ENCODE data around the gene RNASEL. TPM values are rescaled to one million over a fixed set of nuclear protein-coding genes. Genes with fewer than 3 reads are reported as not detected.

RNASEL gene
- total and polyA plus RNA-seq, 4 donors: 1.3 to 3.9 (median 2.4) TPM

DNA sequence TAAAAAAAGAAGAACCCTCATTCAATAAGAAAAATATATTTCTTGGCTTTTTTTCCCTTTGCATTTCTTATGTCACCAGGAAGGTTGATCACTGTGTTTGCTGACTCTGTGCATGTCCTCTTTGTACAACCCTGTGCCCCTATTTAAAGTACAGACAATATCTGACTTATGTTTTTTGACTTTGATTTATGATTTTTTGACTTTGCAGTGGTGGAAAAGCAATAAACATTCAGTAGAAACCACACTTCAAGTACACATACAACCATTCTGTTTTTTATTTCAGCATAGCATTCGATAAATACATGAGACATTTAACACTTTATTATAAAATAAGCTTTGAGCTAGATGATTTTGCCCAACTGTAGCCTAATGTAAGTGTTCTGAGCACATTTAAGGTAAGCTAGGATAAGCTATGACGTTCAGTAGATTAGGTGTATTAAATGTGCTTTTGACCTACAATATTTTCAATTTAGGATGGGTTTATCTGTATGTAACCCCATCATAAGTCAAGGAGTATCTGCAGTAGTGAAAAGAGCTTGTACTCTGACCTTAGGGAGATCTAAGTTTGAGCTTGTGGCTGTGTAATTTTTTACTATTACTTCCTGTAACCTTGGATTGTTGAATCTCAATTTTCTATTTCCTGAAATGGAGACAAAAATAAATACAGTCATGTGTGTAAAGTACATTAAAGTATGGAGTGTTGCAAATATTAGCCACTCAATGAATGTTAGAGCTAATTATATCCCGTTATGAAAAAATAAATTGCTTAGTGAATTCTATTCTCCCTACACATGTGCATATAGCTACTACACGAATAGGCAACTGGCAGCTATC, 1.2 kb downstream of the RNASEL start:
- H3K4me3 ChIP-seq (ENCODE audit: low read depth in 1 of 3, low read length in 3 of 3): peak overlapping the region; percentile 66 to 99 (median 67)

DNA sequence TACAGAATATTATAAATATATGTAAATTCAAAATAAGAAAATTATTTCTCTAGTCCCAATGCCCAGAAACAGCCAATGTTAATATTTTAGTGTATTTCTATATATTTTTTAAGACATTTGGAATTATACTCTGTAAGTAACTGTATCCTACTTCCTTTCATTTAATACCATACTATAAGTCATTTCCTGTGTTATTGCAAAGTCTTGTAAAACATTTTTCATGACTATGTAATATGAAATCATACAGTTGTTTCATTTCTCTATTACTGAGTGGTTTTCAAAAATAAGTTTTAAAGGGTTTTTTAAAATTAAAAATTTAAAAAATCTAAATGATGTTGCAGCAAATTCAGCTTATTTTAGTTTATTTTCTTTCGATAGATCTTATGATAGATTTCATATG, 2.0 kb downstream of the RNASEL start:
- H3K27ac ChIP-seq (ENCODE audit: low read depth in 1 of 2, low read length in 2 of 2): no peak overlapping the region
- H3K9me3 ChIP-seq (ENCODE audit: control insufficient read depth in 4 of 4, low read length in 3 of 4): no peaks in the 10 kb centered on the region
- H3K4me1 ChIP-seq (ENCODE audit: control insufficient read depth in 4 of 4, insufficient read depth in 4 of 4, low read length in 3 of 4): peaks cover 0 to 12% (median 0%) of the 10 kb centered on the region in 4 donors
- H3K9ac ChIP-seq (ENCODE audit: low read depth in 1 of 2, low read length in 2 of 2): no peak overlapping the region
- WGBS: under 1% methylated on average over 1 of the region's 1 CpG
- DNase-seq (ENCODE audit: low spot score): no peak
- H3K36me3 ChIP-seq (ENCODE audit: control insufficient read depth in 4 of 4, insufficient read depth in 3 of 4, low read depth in 1 of 4, low read length in 3 of 4): peaks cover 0 to 4% (median 2%) of the 10 kb centered on the region in 4 donors
- no peak overlapping the region for H3K4me3 ChIP-seq (ENCODE audit: low read depth in 1 of 3, low read length in 3 of 3)
- no peaks in the 10 kb centered on the region for H3K27me3 ChIP-seq (ENCODE audit: control insufficient read depth in 4 of 4, insufficient read depth in 4 of 4, low read length in 3 of 4)
- TF ChIP-seq, protein P1, sequence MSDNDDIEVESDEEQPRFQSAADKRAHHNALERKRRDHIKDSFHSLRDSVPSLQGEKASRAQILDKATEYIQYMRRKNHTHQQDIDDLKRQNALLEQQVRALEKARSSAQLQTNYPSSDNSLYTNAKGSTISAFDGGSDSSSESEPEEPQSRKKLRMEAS (IDR thresholded peaks at IDR 0.05): no peak
- TF ChIP-seq FOXA2 (IDR thresholded peaks at IDR 0.05) (no peak), SP1 (IDR thresholded peaks at IDR 0.05) (no peak), RAD21 (IDR thresholded peaks at IDR 0.05) (no peak), HNF4G (IDR thresholded peaks at IDR 0.05) (no peak), JUND (IDR thresholded peaks at IDR 0.05) (no peak), FOXA1 (IDR thresholded peaks at IDR 0.05) (no peak), HNF4A (conservative IDR thresholded peaks at IDR 0.05) (no peak), GABPA (IDR thresholded peaks at IDR 0.05 in 1 of 2, conservative IDR thresholded peaks at IDR 0.05 in 1 of 2) (no peak)
- TF ChIP-seq, protein P2, sequence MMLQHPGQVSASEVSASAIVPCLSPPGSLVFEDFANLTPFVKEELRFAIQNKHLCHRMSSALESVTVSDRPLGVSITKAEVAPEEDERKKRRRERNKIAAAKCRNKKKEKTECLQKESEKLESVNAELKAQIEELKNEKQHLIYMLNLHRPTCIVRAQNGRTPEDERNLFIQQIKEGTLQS (IDR thresholded peaks at IDR 0.05): no peak
- TF ChIP-seq, protein P3, sequence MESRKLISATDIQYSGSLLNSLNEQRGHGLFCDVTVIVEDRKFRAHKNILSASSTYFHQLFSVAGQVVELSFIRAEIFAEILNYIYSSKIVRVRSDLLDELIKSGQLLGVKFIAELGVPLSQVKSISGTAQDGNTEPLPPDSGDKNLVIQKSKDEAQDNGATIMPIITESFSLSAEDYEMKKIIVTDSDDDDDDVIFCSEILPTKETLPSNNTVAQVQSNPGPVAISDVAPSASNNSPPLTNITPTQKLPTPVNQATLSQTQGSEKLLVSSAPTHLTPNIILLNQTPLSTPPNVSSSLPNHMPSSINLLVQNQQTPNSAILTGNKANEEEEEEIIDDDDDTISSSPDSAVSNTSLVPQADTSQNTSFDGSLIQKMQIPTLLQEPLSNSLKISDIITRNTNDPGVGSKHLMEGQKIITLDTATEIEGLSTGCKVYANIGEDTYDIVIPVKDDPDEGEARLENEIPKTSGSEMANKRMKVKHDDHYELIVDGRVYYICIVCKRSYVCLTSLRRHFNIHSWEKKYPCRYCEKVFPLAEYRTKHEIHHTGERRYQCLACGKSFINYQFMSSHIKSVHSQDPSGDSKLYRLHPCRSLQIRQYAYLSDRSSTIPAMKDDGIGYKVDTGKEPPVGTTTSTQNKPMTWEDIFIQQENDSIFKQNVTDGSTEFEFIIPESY (IDR thresholded peaks at IDR 0.05): no peak
- TF ChIP-seq, protein P4, sequence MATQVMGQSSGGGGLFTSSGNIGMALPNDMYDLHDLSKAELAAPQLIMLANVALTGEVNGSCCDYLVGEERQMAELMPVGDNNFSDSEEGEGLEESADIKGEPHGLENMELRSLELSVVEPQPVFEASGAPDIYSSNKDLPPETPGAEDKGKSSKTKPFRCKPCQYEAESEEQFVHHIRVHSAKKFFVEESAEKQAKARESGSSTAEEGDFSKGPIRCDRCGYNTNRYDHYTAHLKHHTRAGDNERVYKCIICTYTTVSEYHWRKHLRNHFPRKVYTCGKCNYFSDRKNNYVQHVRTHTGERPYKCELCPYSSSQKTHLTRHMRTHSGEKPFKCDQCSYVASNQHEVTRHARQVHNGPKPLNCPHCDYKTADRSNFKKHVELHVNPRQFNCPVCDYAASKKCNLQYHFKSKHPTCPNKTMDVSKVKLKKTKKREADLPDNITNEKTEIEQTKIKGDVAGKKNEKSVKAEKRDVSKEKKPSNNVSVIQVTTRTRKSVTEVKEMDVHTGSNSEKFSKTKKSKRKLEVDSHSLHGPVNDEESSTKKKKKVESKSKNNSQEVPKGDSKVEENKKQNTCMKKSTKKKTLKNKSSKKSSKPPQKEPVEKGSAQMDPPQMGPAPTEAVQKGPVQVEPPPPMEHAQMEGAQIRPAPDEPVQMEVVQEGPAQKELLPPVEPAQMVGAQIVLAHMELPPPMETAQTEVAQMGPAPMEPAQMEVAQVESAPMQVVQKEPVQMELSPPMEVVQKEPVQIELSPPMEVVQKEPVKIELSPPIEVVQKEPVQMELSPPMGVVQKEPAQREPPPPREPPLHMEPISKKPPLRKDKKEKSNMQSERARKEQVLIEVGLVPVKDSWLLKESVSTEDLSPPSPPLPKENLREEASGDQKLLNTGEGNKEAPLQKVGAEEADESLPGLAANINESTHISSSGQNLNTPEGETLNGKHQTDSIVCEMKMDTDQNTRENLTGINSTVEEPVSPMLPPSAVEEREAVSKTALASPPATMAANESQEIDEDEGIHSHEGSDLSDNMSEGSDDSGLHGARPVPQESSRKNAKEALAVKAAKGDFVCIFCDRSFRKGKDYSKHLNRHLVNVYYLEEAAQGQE (IDR thresholded peaks at IDR 0.05): no peak

More for the DNA sequence above, 1.2 kb downstream of the RNASEL start:
- H3K4me1 ChIP-seq (ENCODE audit: control insufficient read depth in 4 of 4, insufficient read depth in 4 of 4, low read length in 3 of 4): peaks cover 0 to 12% (median 0%) of the 10 kb centered on the region in 4 donors
- no peaks in the 10 kb centered on the region for H3K27me3 ChIP-seq (ENCODE audit: control insufficient read depth in 4 of 4, insufficient read depth in 4 of 4, low read length in 3 of 4)
- DNase-seq (ENCODE audit: low spot score): no peak
- peaks cover 0 to 2% (median 0%) of the 10 kb centered on the region in 4 donors for H3K36me3 ChIP-seq (ENCODE audit: control insufficient read depth in 4 of 4, insufficient read depth in 3 of 4, low read depth in 1 of 4, low read length in 3 of 4)
- 44% methylated on average over 4 of the region's 4 CpGs for WGBS
- peak overlapping the region; percentile 74 to 94 for H3K27ac ChIP-seq (ENCODE audit: low read depth in 1 of 2, low read length in 2 of 2)
- peak overlapping the region; percentile 55 to 91 for H3K9ac ChIP-seq (ENCODE audit: low read depth in 1 of 2, low read length in 2 of 2)
- no peaks in the 10 kb centered on the region for H3K9me3 ChIP-seq (ENCODE audit: control insufficient read depth in 4 of 4, low read length in 3 of 4)
- no peak for TF ChIP-seq HNF4G (IDR thresholded peaks at IDR 0.05)
- TF ChIP-seq GABPA (IDR thresholded peaks at IDR 0.05 in 1 of 2, conservative IDR thresholded peaks at IDR 0.05 in 1 of 2): no peak
- no peak for TF ChIP-seq EGR1 (IDR thresholded peaks at IDR 0.05; ENCODE audit: low read depth in 2 of 2)
- TF ChIP-seq JUND (IDR thresholded peaks at IDR 0.05): no peak
- TF ChIP-seq, protein P3 (IDR thresholded peaks at IDR 0.05): no peak
- no peak for TF ChIP-seq RAD21 (IDR thresholded peaks at IDR 0.05)
- TF ChIP-seq, protein P5, sequence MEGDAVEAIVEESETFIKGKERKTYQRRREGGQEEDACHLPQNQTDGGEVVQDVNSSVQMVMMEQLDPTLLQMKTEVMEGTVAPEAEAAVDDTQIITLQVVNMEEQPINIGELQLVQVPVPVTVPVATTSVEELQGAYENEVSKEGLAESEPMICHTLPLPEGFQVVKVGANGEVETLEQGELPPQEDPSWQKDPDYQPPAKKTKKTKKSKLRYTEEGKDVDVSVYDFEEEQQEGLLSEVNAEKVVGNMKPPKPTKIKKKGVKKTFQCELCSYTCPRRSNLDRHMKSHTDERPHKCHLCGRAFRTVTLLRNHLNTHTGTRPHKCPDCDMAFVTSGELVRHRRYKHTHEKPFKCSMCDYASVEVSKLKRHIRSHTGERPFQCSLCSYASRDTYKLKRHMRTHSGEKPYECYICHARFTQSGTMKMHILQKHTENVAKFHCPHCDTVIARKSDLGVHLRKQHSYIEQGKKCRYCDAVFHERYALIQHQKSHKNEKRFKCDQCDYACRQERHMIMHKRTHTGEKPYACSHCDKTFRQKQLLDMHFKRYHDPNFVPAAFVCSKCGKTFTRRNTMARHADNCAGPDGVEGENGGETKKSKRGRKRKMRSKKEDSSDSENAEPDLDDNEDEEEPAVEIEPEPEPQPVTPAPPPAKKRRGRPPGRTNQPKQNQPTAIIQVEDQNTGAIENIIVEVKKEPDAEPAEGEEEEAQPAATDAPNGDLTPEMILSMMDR (IDR thresholded peaks at IDR 0.05; ENCODE audit: low read depth, low read length, missing input control): no peak
- TF ChIP-seq HNF4A (conservative IDR thresholded peaks at IDR 0.05): no peak
- no peak for TF ChIP-seq NR2F2 (IDR thresholded peaks at IDR 0.05)
- TF ChIP-seq TAF1 (conservative IDR thresholded peaks at IDR 0.05): no peak
- no peak for TF ChIP-seq SP1 (IDR thresholded peaks at IDR 0.05)
- no peak for TF ChIP-seq FOXA1 (IDR thresholded peaks at IDR 0.05)
- TF ChIP-seq, protein P2 (IDR thresholded peaks at IDR 0.05): no peak

All from liver (tissue), 9 donors.